Spinal cord (tissue), 10 donors: Measurements from ENCODE around the gene APEX1. TPM values are rescaled to one million over a fixed set of nuclear protein-coding genes. Genes with fewer than 3 reads are reported as not detected.

Experiments used
- DNase-seq, 6 donors: peaks; one replicate each; pipeline versions ENCODE4 v3.0.0 to v3.0.0-alpha.2; 2013 to 2015; ENCODE audit warnings: low spot score in 6 of 6, low read depth in 4 of 6
- H3K27ac ChIP-seq: one replicate; pipeline ENCODE4 v1.5.1; 2013; ENCODE audit warnings: low read depth, low read length, control low read depth
- H3K27me3 ChIP-seq: one replicate; pipeline ENCODE4 v1.6.1; 2013; ENCODE audit warnings: low read length; ENCODE audit not compliant: control insufficient read depth, insufficient read depth
- H3K36me3 ChIP-seq: one replicate; pipeline ENCODE4 v1.6.1; 2013; ENCODE audit warnings: low read length; ENCODE audit not compliant: control insufficient read depth, insufficient read depth
- H3K4me1 ChIP-seq: one replicate; pipeline ENCODE4 v1.6.1; 2013; ENCODE audit warnings: low read length; ENCODE audit not compliant: control insufficient read depth, insufficient read depth
- H3K4me3 ChIP-seq: one replicate; pipeline ENCODE4 v1.5.1; 2013; ENCODE audit warnings: low read depth, low read length, control low read depth
- H3K9me3 ChIP-seq: one replicate; pipeline ENCODE4 v1.6.1; 2013; ENCODE audit warnings: low read length; ENCODE audit not compliant: control insufficient read depth, insufficient read depth
- WGBS: methylation state at CpG from one replicate; pipeline ENCODE4 v1.1.5; 2013; ENCODE audit warnings: missing lambda C conversion rate; ENCODE audit not compliant: insufficient coverage; 5-methylcytosine and 5-hydroxymethylcytosine counted together
- polyA plus RNA-seq, 2 donors: library from polyadenylated mRNA; unstranded; fragments of 120-200 nt; gene quantifications; one replicate each; pipeline ENCODE4 v1.2.1, GENCODE V29; 2013; ENCODE audit not compliant: insufficient read length in 2 of 2
- total RNA-seq, 2 donors: library from RNA; depleted of rRNA in 1 of 2; stranded (reverse); fragments of 120-200 nt in 1 of 2; fragments of >200 nt in 1 of 2; gene quantifications; one replicate each; pipeline versions ENCODE4 v1.2.3 to v1.2.4, GENCODE V29; 2013 to 2014
- donor health status: healthy.

The APEX1 gene
- total and polyA plus RNA-seq, 4 donors = 40.8 to 182 (median 129) TPM

GRCh38 chr14:20417250-20418186 lies 37.5 kb upstream of the APEX1 start:
- Histone ChIP-seq H3K36me3 (no peaks in the 10 kb centered on the region), H3K9me3 (no peaks in the 10 kb centered on the region), H3K4me1 (peaks cover 7% of the 10 kb centered on the region), H3K27me3 (no peaks in the 10 kb centered on the region), H3K4me3 (no peak overlapping the region), H3K27ac (no peak overlapping the region)
- no peak for DNase-seq
- 80% methylated on average over 5 of the region's 7 CpGs for WGBS

GRCh38 chr14:20418501-20418909 lies 36.5 kb upstream of the APEX1 start:
- no peaks in the 10 kb centered on the region for H3K9me3 ChIP-seq
- H3K36me3 ChIP-seq = no peaks in the 10 kb centered on the region
- H3K4me3 ChIP-seq = no peak overlapping the region
- DNase-seq = no peak
- peaks cover under 1% of the 10 kb centered on the region for H3K4me1 ChIP-seq
- no peaks in the 10 kb centered on the region for H3K27me3 ChIP-seq
- no peak overlapping the region for H3K27ac ChIP-seq
- WGBS = 100% methylated on average over 1 of the region's 2 CpGs

- WGBS = 67% methylated on average over 1 of the region's 1 CpG
- Histone ChIP-seq H3K27me3 (no peaks in the 10 kb centered on the region), H3K4me3 (no peak overlapping the region), H3K4me1 (no peaks in the 10 kb centered on the region), H3K27ac (no peak overlapping the region), H3K36me3 (no peaks in the 10 kb centered on the region), H3K9me3 (no peaks in the 10 kb centered on the region)
- no peak for DNase-seq
Observed at GRCh38 chr14:20419419-20419818, 35.6 kb upstream of the APEX1 start.

GRCh38 chr14:20421267-20421666 lies 33.8 kb upstream of the APEX1 start:
- no peak overlapping the region for H3K27ac ChIP-seq
- H3K36me3 ChIP-seq = no peaks in the 10 kb centered on the region
- 0% methylated on average over 1 of the region's 2 CpGs for WGBS
- no peaks in the 10 kb centered on the region for H3K4me1 ChIP-seq
- no peaks in the 10 kb centered on the region for H3K9me3 ChIP-seq
- no peak for DNase-seq
- H3K27me3 ChIP-seq = no peaks in the 10 kb centered on the region
- no peak overlapping the region for H3K4me3 ChIP-seq

GRCh38 chr14:20422886-20423285 lies 32.1 kb upstream of the APEX1 start:
- Histone ChIP-seq H3K36me3 (no peaks in the 10 kb centered on the region), H3K4me3 (no peak overlapping the region), H3K27me3 (no peaks in the 10 kb centered on the region), H3K4me1 (no peaks in the 10 kb centered on the region), H3K9me3 (no peaks in the 10 kb centered on the region), H3K27ac (no peak overlapping the region)
- no peak for DNase-seq
- WGBS = no CpG with 5 or more reads among the region's 2 CpGs

- H3K27ac ChIP-seq = no peak overlapping the region
- DNase-seq = no peak
- no peaks in the 10 kb centered on the region for H3K27me3 ChIP-seq
- WGBS = 0% methylated on average over 1 of the region's 2 CpGs
- H3K4me3 ChIP-seq = no peak overlapping the region
- H3K4me1 ChIP-seq = peaks cover 4% of the 10 kb centered on the region
- H3K36me3 ChIP-seq = no peaks in the 10 kb centered on the region
- H3K9me3 ChIP-seq = no peaks in the 10 kb centered on the region
Observed at GRCh38 chr14:20424851-20425250, 30.2 kb upstream of the APEX1 start.

GRCh38 chr14:20427231-20428009 lies 27.6 kb upstream of the APEX1 start:
- Histone ChIP-seq H3K9me3 (no peaks in the 10 kb centered on the region), H3K27me3 (no peaks in the 10 kb centered on the region), H3K36me3 (no peaks in the 10 kb centered on the region), H3K27ac (no peak overlapping the region), H3K4me1 (peaks cover 12% of the 10 kb centered on the region), H3K4me3 (no peak overlapping the region)
- no peak for DNase-seq
- WGBS = 73% methylated on average over 1 of the region's 5 CpGs

GRCh38 chr14:20428010-20428365 lies 27.0 kb upstream of the APEX1 start:
- H3K4me3 ChIP-seq = no peak overlapping the region
- DNase-seq = no peak
- 81% methylated on average over 2 of the region's 5 CpGs for WGBS
- no peaks in the 10 kb centered on the region for H3K27me3 ChIP-seq
- no peak overlapping the region for H3K27ac ChIP-seq
- H3K9me3 ChIP-seq = no peaks in the 10 kb centered on the region
- peaks cover 12% of the 10 kb centered on the region for H3K4me1 ChIP-seq
- no peaks in the 10 kb centered on the region for H3K36me3 ChIP-seq

GRCh38 chr14:20428802-20429201 lies 26.2 kb upstream of the APEX1 start:
- no peak for DNase-seq
- Histone ChIP-seq H3K36me3 (no peaks in the 10 kb centered on the region), H3K4me3 (no peak overlapping the region), H3K9me3 (no peaks in the 10 kb centered on the region), H3K27me3 (no peaks in the 10 kb centered on the region), H3K27ac (no peak overlapping the region), H3K4me1 (peaks cover 12% of the 10 kb centered on the region)
- no CpG with 5 or more reads among the region's 5 CpGs for WGBS
